PC-3 (cell line): ENCODE results near the gene FYTTD1.

ENCODE experiments used
- EZH2 ChIP-seq: fragments of 300-600 bp; sonication (generic); IDR thresholded peaks from one replicate; pipeline ENCODE4 v1.6.1; 2017; ENCODE audit warnings: antibody characterized with exemption, mild to moderate bottlenecking, low read length; ENCODE audit not compliant: unreplicated experiment
- EZH2phosphoT487 ChIP-seq: fragments of 300-600 bp; sonication (generic); IDR thresholded peaks from 2 replicates; pipeline ENCODE4 v1.6.1; 2018; ENCODE audit warnings: mild to moderate bottlenecking, antibody characterized with exemption, low read length, borderline replicate concordance
- TF ChIP-seq, protein P1 (sequence below): fragments of 300-600 bp; sonication (generic); conservative IDR thresholded peaks from 2 replicates; pipeline ENCODE4 v1.5.1; 2017; ENCODE audit warnings: antibody characterized with exemption, low read depth, mild to moderate bottlenecking, low read length

DNA sequence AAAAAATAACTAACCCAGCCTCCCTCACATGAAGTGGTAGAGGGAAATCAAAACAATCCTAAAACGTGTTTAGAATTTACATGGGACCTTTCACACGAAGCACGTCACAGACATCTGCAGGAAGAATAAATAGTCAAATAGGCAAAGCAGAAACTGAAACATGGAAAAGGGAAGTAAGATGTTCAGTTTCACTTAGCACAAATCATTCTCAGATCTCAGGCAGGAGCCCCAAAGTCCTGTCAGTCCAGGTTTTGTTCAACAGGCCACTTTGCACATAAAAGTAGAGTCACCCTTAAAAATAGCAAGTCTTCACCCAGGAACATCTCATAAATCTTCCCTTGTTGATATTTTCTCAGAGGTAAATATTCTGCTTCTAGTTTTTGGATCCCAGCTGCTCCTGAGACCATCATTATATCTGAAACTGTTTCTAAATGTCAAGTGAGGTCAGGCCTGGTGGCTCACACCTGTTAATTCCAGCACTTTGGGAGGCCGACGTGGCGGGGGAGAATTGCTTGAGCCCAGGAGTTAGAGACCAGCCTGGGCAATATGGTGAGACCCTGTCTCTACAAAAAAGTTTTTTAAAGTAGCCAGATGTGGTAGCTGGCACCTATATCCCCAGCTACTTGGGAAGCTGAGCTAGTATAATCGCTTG is 14.9 kb upstream of the FYTTD1 start:
- TF ChIP-seq, protein P1, sequence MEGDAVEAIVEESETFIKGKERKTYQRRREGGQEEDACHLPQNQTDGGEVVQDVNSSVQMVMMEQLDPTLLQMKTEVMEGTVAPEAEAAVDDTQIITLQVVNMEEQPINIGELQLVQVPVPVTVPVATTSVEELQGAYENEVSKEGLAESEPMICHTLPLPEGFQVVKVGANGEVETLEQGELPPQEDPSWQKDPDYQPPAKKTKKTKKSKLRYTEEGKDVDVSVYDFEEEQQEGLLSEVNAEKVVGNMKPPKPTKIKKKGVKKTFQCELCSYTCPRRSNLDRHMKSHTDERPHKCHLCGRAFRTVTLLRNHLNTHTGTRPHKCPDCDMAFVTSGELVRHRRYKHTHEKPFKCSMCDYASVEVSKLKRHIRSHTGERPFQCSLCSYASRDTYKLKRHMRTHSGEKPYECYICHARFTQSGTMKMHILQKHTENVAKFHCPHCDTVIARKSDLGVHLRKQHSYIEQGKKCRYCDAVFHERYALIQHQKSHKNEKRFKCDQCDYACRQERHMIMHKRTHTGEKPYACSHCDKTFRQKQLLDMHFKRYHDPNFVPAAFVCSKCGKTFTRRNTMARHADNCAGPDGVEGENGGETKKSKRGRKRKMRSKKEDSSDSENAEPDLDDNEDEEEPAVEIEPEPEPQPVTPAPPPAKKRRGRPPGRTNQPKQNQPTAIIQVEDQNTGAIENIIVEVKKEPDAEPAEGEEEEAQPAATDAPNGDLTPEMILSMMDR: no peak
- TF ChIP-seq EZH2phosphoT487 (no peak), EZH2 (no peak)
